Endothelial cell of umbilical vein (primary cell): Measurements from ENCODE around the gene KHK. TPM values are rescaled to one million over a fixed set of nuclear protein-coding genes. Genes with fewer than 3 reads are reported as not detected.

Experiments used
- BruUV-seq: library from RNA; stranded (reverse); fragments of 400-500 nt; replicated peaks from 2 replicates; lab custom pipeline; 2021; lab: Mats Ljungman, UMichigan
- CTCF ChIA-PET: fragments of 300-600, 350-600 bp; sonication (Branson Sonifier 250); formaldehyde crosslinking; loops from one replicate; lab custom pipeline; 2021; ENCODE audit warnings: antibody characterized with exemption, inconsistent platforms; lab: Charles Lee
- POLR2A ChIA-PET: fragments of 300-600, 350-600 bp; sonication (Branson Sonifier 250); formaldehyde crosslinking; loops from one replicate; lab custom pipeline; 2021; ENCODE audit warnings: antibody characterized with exemption, inconsistent platforms; lab: Charles Lee
- DNase-seq: peaks from one replicate; pipeline ENCODE4 v3.0.0-alpha.2; 2011; ENCODE audit warnings: low read depth, low spot score
- FAIRE-seq: peaks from 2 replicates; lab custom pipeline; 2011; peaks lifted over from hg19 to GRCh38; lab: Jason Lieb, UNC
- H2AFZ ChIP-seq: 2 replicates; pipeline ENCODE4 v1.6.0; 2012; ENCODE audit warnings: low read depth, low read length, control low read depth, inconsistent platforms
- H3K27ac ChIP-seq: 2 replicates; pipeline ENCODE4 v1.5.1; 2011; ENCODE audit warnings: low read depth, mild to moderate bottlenecking, control low read depth, low read length, moderate library complexity; ENCODE audit not compliant: insufficient read depth
- H3K27me3 ChIP-seq, 2 experiments: 2 replicates each; pipeline versions ENCODE4 v1.6.0 to v1.6.1; 2011; ENCODE audit warnings: low read length in 2 of 2, mixed read lengths in 1 of 2; ENCODE audit not compliant: control insufficient read depth in 2 of 2, insufficient read depth in 2 of 2
- H3K36me3 ChIP-seq, 2 experiments: 2 replicates in 1 of 2; 3 replicates in 1 of 2; pipeline ENCODE4 v1.5.1; 2011; ENCODE audit warnings: low read length in 2 of 2, mild to moderate bottlenecking in 1 of 2, moderate library complexity in 1 of 2; ENCODE audit not compliant: control insufficient read depth in 2 of 2, insufficient read depth in 2 of 2; ENCODE audit errors: extremely low read depth in 1 of 2
- H3K4me1 ChIP-seq: 3 replicates; pipeline ENCODE4 v1.5.1; 2011; ENCODE audit warnings: mild to moderate bottlenecking, low read length; ENCODE audit not compliant: control insufficient read depth, insufficient read depth; ENCODE audit errors: extremely low read depth
- H3K4me2 ChIP-seq: 2 replicates; pipeline ENCODE4 v1.6.1; 2011; ENCODE audit warnings: low read length, control low read depth, mixed read lengths; ENCODE audit not compliant: insufficient read depth
- H3K4me3 ChIP-seq, 3 experiments: fragments of 200-600 bp in 1 of 3; sonication (generic), shearing (Covaris generic) in 1 of 3; replicated peaks in 1 of 3; 2 replicates each; pipeline ENCODE4 v1.5.1; 2011 to 2016; ENCODE audit warnings: control low read depth in 3 of 3, low read length in 3 of 3, mild to moderate bottlenecking in 2 of 3, inconsistent platforms in 1 of 3, low read depth in 1 of 3, moderate library complexity in 1 of 3; ENCODE audit not compliant: insufficient read depth in 1 of 3
- H3K79me2 ChIP-seq: 2 replicates; pipeline ENCODE4 v1.6.0; 2012; ENCODE audit warnings: low read length, inconsistent platforms; ENCODE audit not compliant: control insufficient read depth, insufficient read depth
- H3K9ac ChIP-seq: replicated peaks from 2 replicates; pipeline ENCODE3; 2011; ENCODE audit warnings: low read length, control low read depth; ENCODE audit not compliant: insufficient read depth; ENCODE audit errors: extremely low read depth
- H3K9me1 ChIP-seq: replicated peaks from 3 replicates; pipeline ENCODE4 v1.6.0; 2011; ENCODE audit warnings: mild to moderate bottlenecking, low read length; ENCODE audit not compliant: control insufficient read depth, insufficient read depth; ENCODE audit errors: extremely low read depth
- H3K9me3 ChIP-seq: replicated peaks from 2 replicates; pipeline ENCODE4 v1.5.1; 2012; ENCODE audit warnings: low read length, inconsistent platforms; ENCODE audit not compliant: control insufficient read depth, insufficient read depth
- H4K20me1 ChIP-seq: replicated peaks from 2 replicates; pipeline ENCODE3; 2011; ENCODE audit warnings: mild to moderate bottlenecking, low read length; ENCODE audit not compliant: control insufficient read depth, insufficient read depth; ENCODE audit errors: extremely low read depth
- CTCF ChIP-seq, 2 donors: IDR thresholded peaks; 1 replicate in 1 of 2; 2 replicates in 1 of 2; pipeline ENCODE4 v1.5.1; 2011; ENCODE audit warnings: low read length in 2 of 2, mild to moderate bottlenecking in 2 of 2, moderate library complexity in 2 of 2, control low read depth in 1 of 2, inconsistent platforms in 1 of 2, low read depth in 1 of 2; ENCODE audit not compliant: insufficient read depth in 1 of 2; ENCODE audit errors: extremely low read depth in 1 of 2
- EZH2 ChIP-seq: IDR thresholded peaks from 2 replicates; pipeline ENCODE4 v1.6.1; 2012; ENCODE audit warnings: borderline replicate concordance, low read depth, mild to moderate bottlenecking, moderate library complexity, low read length, inconsistent platforms; ENCODE audit not compliant: severe bottlenecking
- FOS ChIP-seq: IDR thresholded peaks from 2 replicates; pipeline ENCODE4 v1.6.1; 2011; ENCODE audit warnings: mild to moderate bottlenecking, low read length, moderate library complexity, borderline replicate concordance; ENCODE audit not compliant: insufficient read depth
- GATA2 ChIP-seq: IDR thresholded peaks from 2 replicates; pipeline ENCODE4 v1.7.0; 2011; ENCODE audit warnings: low read depth, mild to moderate bottlenecking, moderate library complexity, mixed read lengths, low read length; ENCODE audit not compliant: insufficient read length, insufficient read depth
- JUN ChIP-seq: IDR thresholded peaks from 2 replicates; pipeline ENCODE4 v1.6.1; 2011; ENCODE audit warnings: borderline replicate concordance, low read depth; ENCODE audit not compliant: insufficient read length, insufficient read depth
- MAX ChIP-seq: IDR thresholded peaks from 2 replicates; pipeline ENCODE4 v1.6.1; 2011; ENCODE audit not compliant: insufficient read depth, insufficient read length
- POLR2A ChIP-seq: IDR thresholded peaks from 2 replicates; pipeline ENCODE4 v1.6.1; 2012; ENCODE audit warnings: low read depth, mild to moderate bottlenecking, control low read depth, low read length
- POLR2AphosphoS5 ChIP-seq: IDR thresholded peaks from 2 replicates; pipeline ENCODE4 v1.6.1; 2012; ENCODE audit warnings: low read depth, mild to moderate bottlenecking, control low read depth, low read length, moderate library complexity; ENCODE audit not compliant: insufficient read depth
- dilution Hi-C: fragments of 300-500 bp; cut with MboI; formaldehyde crosslinking; loops from one replicate; pipeline ENCODE4 v1.15.0; 2019; ENCODE audit warnings: low sequenced_read_pairs; ENCODE audit not compliant: extremely low pct_ligation_motif_present
- intact Hi-C: fragments of 100-400 bp; cut with micrococcal nuclease; formaldehyde crosslinking; loops from one replicate; pipeline ENCODE4 v1.10.0; 2022
- polyA plus RNA-seq, 4 experiments: library from polyadenylated mRNA; depleted of rRNA in 3 of 4; stranded (reverse) in 3 of 4; unstranded in 1 of 4; fragments of >200 nt; gene quantifications; 2 replicates each; pipeline versions ENCODE4 v1.2.1 to v1.2.3, GENCODE V29; 2011 to 2012; ENCODE audit warnings: missing spikeins in 1 of 4
- total RNA-seq: library from RNA; stranded (reverse); gene quantifications from 2 replicates; pipeline ENCODE4 v1.2.3, GENCODE V29; 2021

Gene KHK
- total and polyA plus RNA-seq, 2 donors (not counting 3 experiments of a cell fraction or from before 2014, with no cell fraction given) = 2.9 to 4.4 TPM

GRCh38 chr2:27115519-27115918, 28.9 kb downstream of the KHK start:
- no peak overlapping the region for H3K27ac ChIP-seq
- dilution Hi-C loops (no loop called here), intact Hi-C loops (no loop called here)
- H3K36me3 ChIP-seq = no peaks in the 10 kb centered on the region
- H3K9ac ChIP-seq = no peak overlapping the region
- ChIA-PET POLR2A (no interaction called here), CTCF (interaction anchor here (0.6 to 1.5 kb wide), 2 partner anchors 8 to 77 kb away, joined by 3 to 9 read pairs; no protein-coding TSS in a partner anchor)
- H3K79me2 ChIP-seq = no peaks in the 10 kb centered on the region
- no peak for FAIRE-seq
- H3K4me2 ChIP-seq = no peak overlapping the region
- DNase-seq = no peak
- H3K4me3 ChIP-seq = no peak overlapping the region
- H4K20me1 ChIP-seq = no peaks in the 10 kb centered on the region
- no peaks in the 10 kb centered on the region for H3K9me3 ChIP-seq
- no TSS peak for BruUV-seq
- H3K9me1 ChIP-seq = no peaks in the 10 kb centered on the region
- H3K27me3 ChIP-seq = peaks cover 5 to 12% of the 10 kb centered on the region in 2 experiments
- no peak for TF ChIP-seq POLR2A
- TF ChIP-seq GATA2 = no peak
- no peak for TF ChIP-seq MAX
- no peak for TF ChIP-seq FOS
- no peak for TF ChIP-seq EZH2
- TF ChIP-seq JUN = no peak
- no peak for TF ChIP-seq CTCF (IDR thresholded peaks at IDR 0.05; ENCODE audit: extremely low read depth in 1 of 2, insufficient read depth in 1 of 2, low read depth in 1 of 2, low read length in 2 of 2)
- TF ChIP-seq POLR2AphosphoS5 = no peak
- no peak overlapping the region for H2AFZ ChIP-seq
- H3K4me1 ChIP-seq = no peaks in the 10 kb centered on the region
